Body of pancreas (tissue), 4 donors: ENCODE results near the gene TNNC2. TPM values are rescaled to one million over a fixed set of nuclear protein-coding genes. Genes with fewer than 3 reads are reported as not detected.
A peak's percentile ranks its signal among the peaks of the same experiment; 100 is the strongest.

Experiments used
- ATAC-seq: fragments of 150-250 bp; one replicate; pipeline ENCODE4 v1.9.1; 2016
- DNase-seq, 4 donors: peaks; one replicate each; pipeline ENCODE4 v3.0.0-alpha.2; 2019
- H3K27ac ChIP-seq, 4 donors: fragments of 200-600 bp; sonication (generic); 1 replicate in 3 of 4; 2 replicates in 1 of 4; pipeline versions ENCODE4 v1.5.1 to v1.6.1; 2016 to 2019; ENCODE audit warnings: mild to moderate bottlenecking in 1 of 4, mixed read lengths in 1 of 4, moderate library complexity in 1 of 4
- H3K27me3 ChIP-seq, 2 donors: fragments of 200-600 bp; sonication (generic); one replicate each; pipeline ENCODE4 v1.6.0; 2016; ENCODE audit warnings: mild to moderate bottlenecking in 1 of 2
- H3K36me3 ChIP-seq, 2 donors: fragments of 200-600 bp; sonication (generic); replicated peaks in 1 of 2; 2 replicates each; pipeline ENCODE4 v1.5.1; 2016; ENCODE audit warnings: low read depth in 2 of 2; ENCODE audit not compliant: insufficient read depth in 1 of 2
- H3K4me1 ChIP-seq: fragments of 200-600 bp; sonication (generic); one replicate; pipeline ENCODE4 v1.6.0; 2016
- H3K4me3 ChIP-seq, 2 donors: fragments of 200-600 bp; sonication (generic); 1 replicate in 1 of 2; 2 replicates in 1 of 2; pipeline ENCODE4 v1.5.1; 2016 to 2019
- H3K9me3 ChIP-seq, 3 donors: fragments of 200-600 bp; sonication (generic); 1 replicate in 2 of 3; 2 replicates in 1 of 3; pipeline ENCODE4 v1.5.1; 2016
- CTCF ChIP-seq, 7 experiments: fragments of 450-650 bp in 4 of 7; fragments of 200-600 bp in 3 of 7; sonication (generic) in 3 of 7; IDR thresholded peaks; one replicate each; pipeline ENCODE4 v1.5.1; 2016 to 2019; ENCODE audit warnings: antibody characterized with exemption in 7 of 7
- POLR2A ChIP-seq, 3 donors: fragments of 450-650 bp; IDR thresholded peaks; one replicate each; pipeline ENCODE4 v1.6.1; 2016; ENCODE audit warnings: antibody characterized with exemption in 3 of 3, mild to moderate bottlenecking in 2 of 3
- WGBS, 2 donors: methylation state at CpG; one replicate each; pipeline ENCODE4 v1.1.5; 2017; 5-methylcytosine and 5-hydroxymethylcytosine counted together
- intact Hi-C: fragments of 100-400 bp; cut with DNase I; formaldehyde crosslinking; loops from one replicate; pipeline ENCODE4 v1.15.1; 2023
- total RNA-seq, 2 donors: library from RNA; depleted of rRNA; stranded (reverse); fragments of >200 nt; gene quantifications; one replicate each; pipeline ENCODE4 v1.1.0, GENCODE V29; 2016

Gene TNNC2
- total RNA-seq, 2 donors from 2014 or later, result not detected

- 67 to 78% methylated on average over 3 of the region's 3 CpGs for WGBS, 2 donors
- Histone ChIP-seq H3K4me1 (peaks cover 6% of the 10 kb centered on the region), H3K9me3 (no peaks in the 10 kb centered on the region), H3K27me3 (no peaks in the 10 kb centered on the region), H3K27ac (no peak overlapping the region), H3K36me3 (peaks cover 0 to 9% of the 10 kb centered on the region in 2 donors), H3K4me3 (no peak overlapping the region)
- no peak for TF ChIP-seq POLR2A (IDR thresholded peaks at IDR 0.05)
- TF ChIP-seq CTCF (IDR thresholded peaks at IDR 0.05), result no peak
- no peak for ATAC-seq
- intact Hi-C loops, result no loop called here
- no peak for DNase-seq
Measured at GRCh38 chr20:45814314-45814713, 12.8 kb downstream of the TNNC2 start.

GRCh38 chr20:45813489-45813888 lies 13.6 kb downstream of the TNNC2 start:
- 55 to 63% methylated on average over 7 of the region's 7 CpGs for WGBS, 2 donors
- no peak overlapping the region for H3K4me3 ChIP-seq
- peaks cover 6% of the 10 kb centered on the region for H3K4me1 ChIP-seq
- H3K27ac ChIP-seq, result no peak overlapping the region
- TF ChIP-seq CTCF (IDR thresholded peaks at IDR 0.05), result no peak
- TF ChIP-seq POLR2A (IDR thresholded peaks at IDR 0.05), result no peak
- H3K9me3 ChIP-seq, result no peaks in the 10 kb centered on the region
- intact Hi-C loops, result no loop called here
- DNase-seq (no peak), ATAC-seq (no peak)
- H3K36me3 ChIP-seq, result peaks cover 0 to 13% of the 10 kb centered on the region in 2 donors
- H3K27me3 ChIP-seq, result no peaks in the 10 kb centered on the region

- H3K27me3 ChIP-seq, result no peaks in the 10 kb centered on the region
- intact Hi-C loops, result no loop called here
- H3K4me3 ChIP-seq, result peak overlapping the region in 1 of 2 donors; percentile 41
- no peak for ATAC-seq
- H3K27ac ChIP-seq, result no peak overlapping the region
- TF ChIP-seq POLR2A (IDR thresholded peaks at IDR 0.05) (no peak), CTCF (IDR thresholded peaks at IDR 0.05) (no peak)
- H3K36me3 ChIP-seq, result peaks cover 0 to 16% of the 10 kb centered on the region in 2 donors
- H3K4me1 ChIP-seq, result peaks cover 6% of the 10 kb centered on the region
- no peaks in the 10 kb centered on the region for H3K9me3 ChIP-seq
- WGBS, 2 donors, result 10 to 11% methylated on average over 10 to 11 of the region's 11 CpGs
- no peak for DNase-seq
Measured at GRCh38 chr20:45813006-45813340, 14.1 kb downstream of the TNNC2 start.

- Histone ChIP-seq H3K4me1 (peaks cover 6% of the 10 kb centered on the region), H3K4me3 (peak within 1 kb of the TSS; percentile 35 to 41), H3K36me3 (peaks cover 0 to 19% of the 10 kb centered on the region in 2 donors), H3K27me3 (no peaks in the 10 kb centered on the region), H3K27ac (peak within 1 kb of the TSS in 2 of 4 donors; percentile 36 to 62), H3K9me3 (no peaks in the 10 kb centered on the region)
- peak in 2 of 3 donors; percentile 8 to 19 for TF ChIP-seq POLR2A (IDR thresholded peaks at IDR 0.05)
- TF ChIP-seq CTCF (IDR thresholded peaks at IDR 0.05), result peak in 1 of 7 experiments; percentile 15
- WGBS, 2 donors, result 0% methylated on average over 20 to 63 of the region's 65 CpGs
- DNase-seq (peak; percentile 98 to 99 (median 98)), ATAC-seq (peak; percentile 100)
- intact Hi-C loops, result no loop called here
Measured at GRCh38 chr20:45812157-45813005, 14.7 kb downstream of the TNNC2 start, which contains the start of gene UBE2C. Gene UBE2C (plus strand): TSS chr20:45812644. CDS start chr20:45812696, 52 bp downstream.
